ENCODE measurements around the gene CDH24.

The CDH24 gene

GRCh38 chr14:23089498-23090253 is 32.4 kb upstream of the CDH24 start:
- DNase-seq: no peak

- no peak for DNase-seq
Measured at GRCh38 chr14:23086565-23086964, 29.2 kb upstream of the CDH24 start.

- no peak for DNase-seq
Measured at GRCh38 chr14:23085458-23085857, 28.1 kb upstream of the CDH24 start.

GRCh38 chr14:23080474-23080873 is 23.2 kb upstream of the CDH24 start:
- DNase-seq: no peak

- no peak for DNase-seq
Measured at GRCh38 chr14:23079716-23080115, 22.4 kb upstream of the CDH24 start.

GRCh38 chr14:23078692-23079116 is 21.4 kb upstream of the CDH24 start:
- no peak for DNase-seq

GRCh38 chr14:23077962-23078361 is 20.6 kb upstream of the CDH24 start:
- no peak for DNase-seq

GRCh38 chr14:23076785-23077408 is 19.6 kb upstream of the CDH24 start:
- peak; percentile 40 for DNase-seq

- no peak for DNase-seq
Measured at GRCh38 chr14:23074906-23075305, 17.6 kb upstream of the CDH24 start.

- DNase-seq: no peak
Measured at GRCh38 chr14:23071921-23072539, 14.7 kb upstream of the CDH24 start.

- peak; percentile 78 for DNase-seq
Measured at GRCh38 chr14:23071244-23071920, 14.1 kb upstream of the CDH24 start.

GRCh38 chr14:23070262-23071129 is 13.2 kb upstream of the CDH24 start:
- DNase-seq: no peak

GRCh38 chr14:23069413-23069806 is 12.1 kb upstream of the CDH24 start:
- no peak for DNase-seq

- peak; percentile 78 for DNase-seq
Measured at GRCh38 chr14:23068789-23069412, 11.6 kb upstream of the CDH24 start.

GRCh38 chr14:23067847-23068788 is 10.8 kb upstream of the CDH24 start:
- no peak for DNase-seq

- DNase-seq: no peak
Measured at GRCh38 chr14:23066855-23067744, 9.8 kb upstream of the CDH24 start.

- DNase-seq: no peak
Measured at GRCh38 chr14:23066368-23066767, 9.0 kb upstream of the CDH24 start.

GRCh38 chr14:23063601-23064000 is 6.3 kb upstream of the CDH24 start:
- no peak for DNase-seq

GRCh38 chr14:23062002-23062401 is 4.7 kb upstream of the CDH24 start:
- no peak for DNase-seq
